ENCODE results near the gene MEIS1. TPM values are rescaled to one million over a fixed set of nuclear protein-coding genes. Genes with fewer than 3 reads are reported as not detected.
"Not testable (repeated sequence)": the region's sequence is repeated elsewhere in the genome, so short reads cannot be mapped to it uniquely, and the experiment has no call there.

MEIS1 gene
- polyA plus RNA-seq, 2 donors, result 16.8 to 30.4 TPM

DNA sequence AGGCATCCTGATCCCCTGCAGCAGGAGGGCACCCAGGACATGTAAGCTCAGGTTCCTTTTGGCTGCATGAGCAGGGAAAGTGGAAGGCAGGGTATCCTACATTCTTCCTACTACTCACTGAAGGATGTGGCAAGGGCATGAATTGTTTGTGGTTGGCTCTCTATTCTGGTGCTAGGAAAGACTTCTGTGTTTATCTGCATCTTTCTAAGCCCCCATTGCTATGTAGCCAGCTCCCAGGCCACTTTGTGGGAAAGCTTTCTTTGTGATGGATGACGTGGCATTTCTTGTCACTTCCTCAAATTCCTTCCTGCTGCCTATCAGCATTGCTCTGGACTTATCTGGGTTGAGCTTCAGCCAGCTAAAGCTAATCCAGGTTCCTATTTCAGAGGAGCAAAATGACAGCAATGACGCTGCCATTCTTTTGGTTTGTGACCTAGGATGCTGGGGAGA, 46.2 kb downstream of the MEIS1 start:
- peaks cover 3 to 4% of the 10 kb centered on the region in 2 donors for H3K4me1 ChIP-seq (ENCODE audit: control insufficient read depth in 2 of 2, insufficient read depth in 2 of 2, low read length in 1 of 2)
- no peaks in the 10 kb centered on the region for H3K9me3 ChIP-seq (ENCODE audit: control insufficient read depth in 2 of 2, insufficient read depth in 1 of 2, low read depth in 1 of 2, low read length in 1 of 2)
- H3K27me3 ChIP-seq (ENCODE audit: control insufficient read depth in 1 of 2, insufficient read depth in 2 of 2, low read length in 2 of 2), result no peaks in the 10 kb centered on the region
- no peak overlapping the region for H3K4me3 ChIP-seq (ENCODE audit: low read depth in 1 of 2, low read length in 2 of 2)
- 34 to 56% methylated on average over 2 of the region's 2 CpGs for WGBS, 2 donors
- H3K36me3 ChIP-seq (ENCODE audit: control insufficient read depth in 2 of 2, insufficient read depth in 2 of 2, low read length in 1 of 2), result peaks cover 4 to 7% of the 10 kb centered on the region in 2 donors
- H3K27ac ChIP-seq (ENCODE audit: low read depth in 2 of 2, low read length in 1 of 2), result no peak overlapping the region

DNA sequence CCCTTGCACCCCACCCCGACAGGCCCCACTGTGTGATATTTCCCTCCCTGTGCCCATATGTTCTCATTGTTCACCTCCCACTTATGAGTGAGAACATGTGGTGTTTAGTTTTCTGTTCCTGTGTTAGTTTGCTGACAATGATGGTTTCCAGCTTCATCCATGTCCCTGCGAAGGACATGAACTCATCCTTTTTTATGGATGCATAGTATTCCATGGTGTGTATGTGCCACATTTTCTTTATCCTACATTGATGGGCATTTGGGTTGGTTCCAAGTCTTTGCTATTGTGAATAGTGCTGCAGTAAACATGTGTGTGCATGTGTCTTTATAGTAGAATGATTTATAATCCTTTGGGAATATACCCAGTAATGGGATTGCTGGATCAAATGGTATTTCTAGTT, 50.3 kb downstream of the MEIS1 start:
- not testable (repeated sequence) for H3K27ac ChIP-seq (ENCODE audit: low read depth in 2 of 2, low read length in 1 of 2); H3K4me1 ChIP-seq (ENCODE audit: control insufficient read depth in 2 of 2, insufficient read depth in 2 of 2, low read length in 1 of 2); H3K36me3 ChIP-seq (ENCODE audit: control insufficient read depth in 2 of 2, insufficient read depth in 2 of 2, low read length in 1 of 2); H3K9me3 ChIP-seq (ENCODE audit: control insufficient read depth in 2 of 2, insufficient read depth in 1 of 2, low read depth in 1 of 2, low read length in 1 of 2); H3K4me3 ChIP-seq (ENCODE audit: low read depth in 1 of 2, low read length in 2 of 2); H3K27me3 ChIP-seq (ENCODE audit: control insufficient read depth in 1 of 2, insufficient read depth in 2 of 2, low read length in 2 of 2)
- WGBS, 2 donors, result 96 to 98% methylated on average over 2 of the region's 2 CpGs

DNA sequence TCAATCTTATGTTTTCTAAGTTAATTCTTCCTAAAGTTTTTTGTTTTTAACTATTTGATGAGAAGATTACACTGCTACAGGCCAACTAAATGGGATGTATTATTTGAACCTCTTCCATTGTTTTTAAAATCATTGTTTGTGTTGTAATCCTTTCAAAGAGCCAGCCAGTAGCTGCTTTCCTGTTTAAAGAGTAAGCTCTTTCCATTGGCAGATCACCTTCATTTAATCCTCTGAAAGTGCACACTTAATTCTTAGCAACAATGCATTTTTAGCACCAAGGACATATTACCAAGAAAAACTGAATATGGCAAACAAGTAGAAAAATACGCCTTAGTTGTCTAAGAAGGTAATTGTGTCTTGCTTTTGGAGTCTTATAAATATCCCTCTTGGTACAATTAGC, 54.0 kb downstream of the MEIS1 start:
- peaks cover 0 to 3% of the 10 kb centered on the region in 2 donors for H3K4me1 ChIP-seq (ENCODE audit: control insufficient read depth in 2 of 2, insufficient read depth in 2 of 2, low read length in 1 of 2)
- no peaks in the 10 kb centered on the region for H3K36me3 ChIP-seq (ENCODE audit: control insufficient read depth in 2 of 2, insufficient read depth in 2 of 2, low read length in 1 of 2)
- WGBS, 2 donors, result 64 to 72% methylated on average over 1 of the region's 1 CpG

DNA sequence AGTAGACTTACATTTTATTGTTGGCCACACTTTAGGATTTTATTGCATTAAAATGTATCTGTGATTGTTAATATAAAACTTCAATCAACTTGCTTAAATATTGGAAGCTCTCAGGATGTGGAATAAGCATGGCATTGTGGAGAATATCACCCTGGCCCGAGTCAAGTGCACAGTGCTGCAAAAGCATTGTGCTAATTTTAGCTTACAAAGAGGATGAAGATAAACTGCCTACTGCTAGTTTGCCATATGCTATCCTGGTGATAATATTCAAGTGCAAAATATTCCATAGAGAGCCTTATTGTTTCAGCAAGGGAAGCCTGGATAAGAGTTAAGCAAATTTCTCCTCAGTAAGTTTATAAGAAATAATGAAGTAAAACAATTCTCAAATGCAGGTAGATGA, 54.5 kb downstream of the MEIS1 start:
- Histone ChIP-seq H3K4me3 (ENCODE audit: low read depth in 1 of 2, low read length in 2 of 2) (no peak overlapping the region), H3K4me1 (ENCODE audit: control insufficient read depth in 2 of 2, insufficient read depth in 2 of 2, low read length in 1 of 2) (peaks cover 0 to 3% of the 10 kb centered on the region in 2 donors), H3K9me3 (ENCODE audit: control insufficient read depth in 2 of 2, insufficient read depth in 1 of 2, low read depth in 1 of 2, low read length in 1 of 2) (no peaks in the 10 kb centered on the region), H3K36me3 (ENCODE audit: control insufficient read depth in 2 of 2, insufficient read depth in 2 of 2, low read length in 1 of 2) (no peaks in the 10 kb centered on the region), H3K27ac (ENCODE audit: low read depth in 2 of 2, low read length in 1 of 2) (no peak overlapping the region), H3K27me3 (ENCODE audit: control insufficient read depth in 1 of 2, insufficient read depth in 2 of 2, low read length in 2 of 2) (no peaks in the 10 kb centered on the region)
- WGBS, 2 donors, result 21 to 31% methylated on average over 1 of the region's 1 CpG

More for the DNA sequence above, 54.0 kb downstream of the MEIS1 start:
- Histone ChIP-seq H3K27me3 (ENCODE audit: control insufficient read depth in 1 of 2, insufficient read depth in 2 of 2, low read length in 2 of 2) (no peaks in the 10 kb centered on the region), H3K27ac (ENCODE audit: low read depth in 2 of 2, low read length in 1 of 2) (no peak overlapping the region), H3K9me3 (ENCODE audit: control insufficient read depth in 2 of 2, insufficient read depth in 1 of 2, low read depth in 1 of 2, low read length in 1 of 2) (no peaks in the 10 kb centered on the region), H3K4me3 (ENCODE audit: low read depth in 1 of 2, low read length in 2 of 2) (no peak overlapping the region)

DNA sequence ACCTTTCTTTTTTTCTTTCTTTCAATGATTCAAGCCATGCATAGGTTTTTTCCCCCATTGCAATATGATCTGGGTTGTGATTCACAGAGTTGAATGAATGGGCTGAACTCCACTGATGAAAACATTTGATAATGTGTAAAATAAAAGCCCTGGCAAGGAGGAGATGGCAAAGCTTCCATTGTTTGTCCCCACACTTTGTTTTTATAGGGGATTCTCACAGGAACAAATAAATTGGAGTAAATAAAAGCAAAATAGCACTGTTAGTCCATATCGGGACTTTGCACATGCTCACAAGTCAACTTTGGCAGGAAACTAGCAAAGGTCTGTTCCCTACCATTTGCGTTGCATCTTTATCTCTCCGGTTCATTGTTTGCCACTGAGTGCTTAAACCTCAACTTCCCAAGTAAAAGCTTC, 55.7 kb downstream of the MEIS1 start:
- peaks cover 3% of the 10 kb centered on the region in 2 donors for H3K4me1 ChIP-seq (ENCODE audit: control insufficient read depth in 2 of 2, insufficient read depth in 2 of 2, low read length in 1 of 2)
- no peak overlapping the region for H3K4me3 ChIP-seq (ENCODE audit: low read depth in 1 of 2, low read length in 2 of 2)
- no peak overlapping the region for H3K27ac ChIP-seq (ENCODE audit: low read depth in 2 of 2, low read length in 1 of 2)

DNA sequence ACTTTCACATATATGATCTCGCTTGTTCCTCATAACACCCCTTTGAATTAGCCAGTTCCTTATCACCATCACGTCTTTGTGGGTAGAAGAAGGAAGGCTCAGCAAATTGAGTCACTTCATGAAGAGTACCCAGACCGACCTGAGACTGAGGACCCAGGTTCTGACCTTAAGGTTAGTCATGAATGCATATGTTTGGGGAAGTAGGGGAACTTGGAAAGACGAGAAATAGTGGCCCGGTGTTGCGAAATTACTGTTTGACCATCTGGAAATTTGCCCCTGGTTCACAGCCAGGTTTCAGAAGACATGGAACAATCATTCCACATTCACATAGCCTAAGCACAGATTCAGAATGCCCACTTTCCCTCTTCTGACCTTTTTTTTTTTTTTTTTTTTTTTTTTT, 59.8 kb downstream of the MEIS1 start:
- H3K9me3 ChIP-seq (ENCODE audit: control insufficient read depth in 2 of 2, insufficient read depth in 1 of 2, low read depth in 1 of 2, low read length in 1 of 2), result no peaks in the 10 kb centered on the region
- WGBS, 2 donors, result 40 to 43% methylated on average over 6 of the region's 6 CpGs
- H3K4me3 ChIP-seq (ENCODE audit: low read depth in 1 of 2, low read length in 2 of 2), result no peak overlapping the region
- H3K27ac ChIP-seq (ENCODE audit: low read depth in 2 of 2, low read length in 1 of 2), result peak overlapping the region; percentile 26 to 50
- no peaks in the 10 kb centered on the region for H3K27me3 ChIP-seq (ENCODE audit: control insufficient read depth in 1 of 2, insufficient read depth in 2 of 2, low read length in 2 of 2)
- H3K4me1 ChIP-seq (ENCODE audit: control insufficient read depth in 2 of 2, insufficient read depth in 2 of 2, low read length in 1 of 2), result peaks cover 6 to 8% of the 10 kb centered on the region in 2 donors
- no peaks in the 10 kb centered on the region for H3K36me3 ChIP-seq (ENCODE audit: control insufficient read depth in 2 of 2, insufficient read depth in 2 of 2, low read length in 1 of 2)

More for the DNA sequence above, 55.7 kb downstream of the MEIS1 start:
- Histone ChIP-seq H3K9me3 (ENCODE audit: control insufficient read depth in 2 of 2, insufficient read depth in 1 of 2, low read depth in 1 of 2, low read length in 1 of 2) (no peaks in the 10 kb centered on the region), H3K36me3 (ENCODE audit: control insufficient read depth in 2 of 2, insufficient read depth in 2 of 2, low read length in 1 of 2) (no peaks in the 10 kb centered on the region), H3K27me3 (ENCODE audit: control insufficient read depth in 1 of 2, insufficient read depth in 2 of 2, low read length in 2 of 2) (no peaks in the 10 kb centered on the region)
- WGBS, 2 donors, result 58 to 70% methylated on average over 3 of the region's 3 CpGs

DNA sequence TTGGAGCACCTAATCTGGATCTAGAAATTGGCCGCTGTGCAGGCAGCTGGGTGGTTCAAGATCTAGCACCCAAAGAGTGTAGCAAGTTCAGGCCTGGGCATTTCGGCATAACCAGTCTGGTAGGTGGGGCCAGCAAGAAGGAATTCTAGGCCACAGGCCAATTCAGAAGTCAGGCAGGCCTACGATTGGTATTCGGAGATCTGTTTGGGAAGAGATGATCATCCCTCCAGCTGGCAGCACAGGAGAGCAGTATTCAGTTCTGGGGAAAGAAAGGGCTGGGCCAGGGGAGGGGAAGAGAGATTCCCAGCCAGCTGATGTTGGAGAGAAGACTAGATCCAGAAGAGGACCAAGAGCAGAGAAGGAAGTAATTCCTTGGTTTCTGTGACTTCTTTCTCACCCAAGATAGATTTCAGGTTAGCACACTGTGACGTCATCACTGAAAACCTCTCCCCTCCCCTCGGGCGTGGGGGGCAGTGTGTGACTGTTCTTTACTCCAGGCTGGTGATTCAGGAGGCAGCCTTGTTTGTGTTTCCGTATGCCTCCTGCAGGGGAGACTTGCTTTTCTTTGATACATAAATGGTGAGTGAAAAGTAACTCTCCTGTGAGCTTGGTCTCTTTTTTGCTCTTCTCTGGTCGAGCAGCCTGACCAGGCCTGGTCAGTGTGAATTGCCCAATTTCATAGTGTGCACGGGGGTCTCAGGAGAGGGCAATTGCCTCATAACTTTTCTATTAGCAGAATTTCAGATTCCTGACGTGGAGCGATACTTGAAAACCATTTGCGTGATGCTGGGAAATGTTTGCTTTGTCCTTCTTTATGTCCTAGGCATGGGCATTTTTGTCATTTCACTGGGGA, 61.1 kb downstream of the MEIS1 start:
- H3K4me1 ChIP-seq (ENCODE audit: control insufficient read depth in 2 of 2, insufficient read depth in 2 of 2, low read length in 1 of 2), result peaks cover 6 to 8% of the 10 kb centered on the region in 2 donors

DNA sequence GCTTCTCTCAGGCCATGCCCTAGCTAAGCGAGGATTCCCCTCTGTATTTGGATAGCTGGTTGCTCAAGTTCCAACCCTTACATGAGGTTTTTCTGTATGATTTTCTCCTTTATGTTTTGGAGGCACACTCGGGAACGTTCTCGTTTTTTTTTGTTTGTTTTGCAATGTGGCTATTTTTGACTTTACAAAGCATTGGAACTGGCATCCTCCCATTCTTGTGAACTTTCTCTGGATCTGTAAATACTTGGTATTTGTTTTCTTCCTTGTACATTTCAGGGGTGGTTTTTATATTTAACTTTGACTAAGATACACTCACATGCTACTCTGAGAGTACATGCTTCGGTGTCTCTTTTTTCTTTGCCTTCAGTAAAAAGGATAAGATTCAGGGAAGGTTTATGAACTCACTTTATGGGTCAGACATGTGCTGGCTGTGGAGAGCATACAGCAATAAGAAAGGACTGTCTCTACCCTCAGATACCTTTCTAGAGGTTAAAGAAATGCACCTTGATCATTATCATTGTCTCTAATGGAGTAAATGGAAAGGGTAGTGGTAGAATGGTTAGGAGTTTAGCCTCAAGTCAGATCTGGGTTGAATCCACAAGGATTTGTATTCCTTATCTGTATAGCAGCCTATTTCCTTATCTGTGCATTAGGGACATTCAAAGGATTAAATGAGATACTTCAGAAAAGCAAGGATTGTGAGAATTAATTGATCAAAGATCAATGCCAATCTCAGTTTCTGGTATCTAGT, 61.9 kb downstream of the MEIS1 start:
- peaks cover 6 to 8% of the 10 kb centered on the region in 2 donors for H3K4me1 ChIP-seq (ENCODE audit: control insufficient read depth in 2 of 2, insufficient read depth in 2 of 2, low read length in 1 of 2)
- H3K27me3 ChIP-seq (ENCODE audit: control insufficient read depth in 1 of 2, insufficient read depth in 2 of 2, low read length in 2 of 2), result no peaks in the 10 kb centered on the region
- H3K36me3 ChIP-seq (ENCODE audit: control insufficient read depth in 2 of 2, insufficient read depth in 2 of 2, low read length in 1 of 2), result no peaks in the 10 kb centered on the region
- peak overlapping the region; percentile 89 to 97 for H3K27ac ChIP-seq (ENCODE audit: low read depth in 2 of 2, low read length in 1 of 2)
- WGBS, 2 donors, result 33 to 47% methylated on average over 5 of the region's 5 CpGs
- H3K9me3 ChIP-seq (ENCODE audit: control insufficient read depth in 2 of 2, insufficient read depth in 1 of 2, low read depth in 1 of 2, low read length in 1 of 2), result no peaks in the 10 kb centered on the region
- H3K4me3 ChIP-seq (ENCODE audit: low read depth in 1 of 2, low read length in 2 of 2), result no peak overlapping the region

More for the DNA sequence above, 61.1 kb downstream of the MEIS1 start:
- H3K4me3 ChIP-seq (ENCODE audit: low read depth in 1 of 2, low read length in 2 of 2), result no peak overlapping the region
- WGBS, 2 donors, result 31 to 39% methylated on average over 13 of the region's 13 CpGs
- H3K36me3 ChIP-seq (ENCODE audit: control insufficient read depth in 2 of 2, insufficient read depth in 2 of 2, low read length in 1 of 2), result no peaks in the 10 kb centered on the region
- H3K27ac ChIP-seq (ENCODE audit: low read depth in 2 of 2, low read length in 1 of 2), result peak overlapping the region; percentile 89 to 97
- no peaks in the 10 kb centered on the region for H3K9me3 ChIP-seq (ENCODE audit: control insufficient read depth in 2 of 2, insufficient read depth in 1 of 2, low read depth in 1 of 2, low read length in 1 of 2)
- H3K27me3 ChIP-seq (ENCODE audit: control insufficient read depth in 1 of 2, insufficient read depth in 2 of 2, low read length in 2 of 2), result no peaks in the 10 kb centered on the region

DNA sequence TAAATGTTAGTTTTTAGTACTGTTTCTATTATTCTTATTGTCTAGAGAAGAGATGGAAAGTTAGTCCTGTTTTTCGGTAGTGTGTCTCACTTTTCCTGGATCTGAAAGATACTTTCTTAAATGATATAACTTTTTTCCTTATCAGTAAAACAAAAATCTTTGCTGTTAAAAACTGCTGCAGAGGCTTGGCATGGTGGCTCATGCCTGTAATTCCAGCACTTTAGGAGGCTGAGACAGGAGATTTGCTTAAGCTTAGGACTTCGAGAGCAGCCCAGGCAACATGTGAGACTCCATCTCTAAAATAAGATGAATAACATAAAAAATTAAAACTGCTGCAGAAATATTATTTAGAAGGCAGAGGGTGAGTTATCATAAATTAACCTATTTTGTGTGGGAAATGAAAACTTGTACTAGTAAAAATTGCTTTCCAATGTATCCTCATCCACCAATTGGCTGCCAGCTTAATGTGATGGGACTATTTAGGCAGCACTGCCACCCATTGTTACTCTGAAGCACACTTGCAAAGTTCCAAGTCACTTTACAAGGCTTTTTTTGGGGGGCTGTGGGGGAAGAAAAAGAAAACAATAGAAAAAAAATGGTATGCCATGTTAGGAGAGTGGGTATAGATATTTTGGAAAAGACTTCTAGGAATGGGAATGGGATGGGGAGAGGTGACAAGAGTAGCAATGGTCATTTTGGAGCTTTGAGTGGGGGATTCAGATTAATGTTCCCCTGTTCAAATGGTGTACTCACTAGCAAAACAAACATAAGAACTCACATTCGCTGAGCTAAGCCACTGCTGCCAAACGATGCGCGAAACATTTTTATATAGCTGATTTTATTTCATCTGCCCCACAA, 62.7 kb downstream of the MEIS1 start:
- no peaks in the 10 kb centered on the region for H3K9me3 ChIP-seq (ENCODE audit: control insufficient read depth in 2 of 2, insufficient read depth in 1 of 2, low read depth in 1 of 2, low read length in 1 of 2)
- no peak overlapping the region for H3K4me3 ChIP-seq (ENCODE audit: low read depth in 1 of 2, low read length in 2 of 2)
- no peaks in the 10 kb centered on the region for H3K27me3 ChIP-seq (ENCODE audit: control insufficient read depth in 1 of 2, insufficient read depth in 2 of 2, low read length in 2 of 2)
- H3K4me1 ChIP-seq (ENCODE audit: control insufficient read depth in 2 of 2, insufficient read depth in 2 of 2, low read length in 1 of 2), result peaks cover 3 to 8% of the 10 kb centered on the region in 2 donors
- 85 to 88% methylated on average over 6 of the region's 6 CpGs for WGBS, 2 donors
- H3K27ac ChIP-seq (ENCODE audit: low read depth in 2 of 2, low read length in 1 of 2), result no peak overlapping the region
- no peaks in the 10 kb centered on the region for H3K36me3 ChIP-seq (ENCODE audit: control insufficient read depth in 2 of 2, insufficient read depth in 2 of 2, low read length in 1 of 2)
